NCI-H128 (cell line): ENCODE measurements around the gene GPR50.

Source experiments
- DNase-seq: peaks from one replicate; lab custom pipeline; 2025; ENCODE audit not compliant: unreplicated experiment; lab: John Stamatoyannopoulos, UW

The GPR50 gene

DNA sequence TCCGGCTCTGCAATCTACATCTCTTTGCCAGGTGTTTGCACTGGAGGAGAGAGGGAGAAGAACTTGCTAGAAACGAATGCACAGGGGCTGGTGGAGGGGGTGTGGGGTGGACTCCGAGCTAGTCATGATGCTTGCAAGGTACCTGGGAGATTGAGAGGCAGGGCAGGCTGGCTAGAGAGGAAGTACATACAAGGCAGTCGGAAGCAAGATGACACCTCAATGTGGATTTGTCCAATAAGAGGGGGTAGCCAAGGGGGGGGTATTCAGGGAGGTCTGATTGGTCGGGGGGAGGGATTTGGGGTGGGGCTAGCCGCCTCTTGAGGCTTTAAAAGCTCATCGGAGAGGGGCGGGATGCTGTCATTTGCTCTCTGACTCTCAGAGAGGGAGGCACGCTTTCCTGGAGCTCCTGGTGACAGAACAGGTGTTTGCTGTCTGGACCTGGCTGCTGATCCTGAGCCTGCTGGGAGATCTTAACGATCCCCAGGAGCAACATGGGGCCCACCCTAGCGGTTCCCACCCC lies at the start of gene GPR50:
Gene GPR50, plus strand, starts transcription at position 354 of the 520 bp plus-strand sequence. Its CDS starts 138 bp downstream, at position 492.
- DNase-seq, result no peak

DNA sequence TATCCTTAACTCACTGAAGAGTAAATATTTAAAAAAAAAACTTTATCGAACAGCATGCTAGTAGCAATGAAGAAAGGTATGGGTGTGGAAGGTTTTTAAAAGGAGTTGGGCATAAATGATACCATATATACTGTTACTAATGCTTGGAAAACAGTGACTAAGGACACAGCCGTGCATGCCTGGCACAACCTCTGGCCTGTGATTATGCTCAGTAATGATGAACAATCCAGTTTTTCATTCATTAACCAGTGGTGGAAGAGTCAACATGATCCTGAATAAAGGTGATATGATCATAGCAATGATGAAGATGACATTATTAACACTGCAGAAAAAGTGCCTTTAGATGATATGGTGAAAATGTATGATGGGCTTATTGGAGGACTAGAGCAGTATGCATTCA lies 43.9 kb upstream of the GPR50 start:
- no peak for DNase-seq

DNA sequence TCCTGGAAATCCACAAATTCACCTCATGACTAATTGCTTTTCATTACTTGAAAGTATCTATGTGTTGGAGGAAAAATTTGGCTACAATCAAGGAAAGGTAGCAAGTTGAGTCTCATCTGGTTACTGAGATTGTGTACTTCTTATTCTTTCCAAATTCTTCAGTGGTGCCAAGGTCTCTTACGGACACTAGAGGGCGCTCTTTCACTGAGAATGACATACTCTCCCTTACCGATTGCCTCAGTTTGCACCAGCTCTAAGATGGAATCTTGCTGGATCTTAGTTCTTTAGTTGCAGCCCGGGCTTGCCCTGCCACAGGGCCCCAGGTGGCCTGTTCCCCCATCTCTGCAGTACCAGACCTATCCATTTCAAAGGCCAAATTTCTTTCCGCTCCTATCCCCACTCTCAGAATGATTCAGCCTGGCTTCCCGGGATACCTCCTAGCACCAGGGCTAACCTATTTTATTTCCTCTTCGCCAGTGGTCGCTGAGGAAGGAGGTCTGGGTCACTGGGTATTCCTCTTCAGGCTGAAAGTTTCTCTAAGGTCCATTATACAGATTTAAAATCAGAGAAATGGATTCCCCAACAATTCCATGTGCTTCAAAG lies 24.6 kb upstream of the GPR50 start:
- peak; percentile 33 for DNase-seq

DNA sequence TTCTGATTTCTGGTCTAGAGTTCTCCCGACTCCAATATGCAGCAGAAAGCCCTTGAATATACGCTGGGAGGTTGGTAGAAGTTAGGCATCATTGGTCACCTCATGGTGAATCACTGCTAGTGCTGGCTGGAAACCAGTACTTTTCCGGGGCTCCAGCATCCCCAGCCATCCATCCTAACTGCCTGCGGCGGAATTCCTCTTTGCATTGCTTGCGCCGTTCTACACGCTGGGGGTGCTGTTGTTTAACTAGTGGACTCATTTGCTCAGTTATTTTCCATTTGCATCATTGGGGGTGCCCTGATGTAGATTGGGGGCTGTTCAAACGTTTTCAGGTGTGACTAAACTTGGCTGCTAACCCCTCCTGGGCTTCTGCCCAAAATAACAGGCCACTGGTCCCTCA lies 23.3 kb upstream of the GPR50 start:
- no peak for DNase-seq

DNA sequence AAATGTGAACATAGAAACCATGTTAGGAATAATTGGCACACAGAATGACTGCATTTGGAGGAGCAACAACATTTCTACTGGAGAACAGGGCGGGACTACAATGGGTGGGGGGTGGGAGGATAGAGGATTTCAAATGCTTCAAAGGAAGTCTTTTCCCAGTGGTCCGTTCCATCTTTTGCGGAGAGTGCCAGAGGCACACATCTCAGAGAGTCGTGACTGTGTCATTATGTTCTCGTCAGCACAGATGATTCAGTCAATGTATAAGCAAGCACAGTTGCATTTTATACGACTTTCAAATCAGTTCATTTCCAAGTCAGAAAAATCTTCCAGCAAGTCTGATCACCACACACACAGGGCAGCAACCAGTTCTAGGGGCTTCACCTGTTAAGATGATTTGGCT lies 22.7 kb upstream of the GPR50 start:
- DNase-seq, result no peak

DNA sequence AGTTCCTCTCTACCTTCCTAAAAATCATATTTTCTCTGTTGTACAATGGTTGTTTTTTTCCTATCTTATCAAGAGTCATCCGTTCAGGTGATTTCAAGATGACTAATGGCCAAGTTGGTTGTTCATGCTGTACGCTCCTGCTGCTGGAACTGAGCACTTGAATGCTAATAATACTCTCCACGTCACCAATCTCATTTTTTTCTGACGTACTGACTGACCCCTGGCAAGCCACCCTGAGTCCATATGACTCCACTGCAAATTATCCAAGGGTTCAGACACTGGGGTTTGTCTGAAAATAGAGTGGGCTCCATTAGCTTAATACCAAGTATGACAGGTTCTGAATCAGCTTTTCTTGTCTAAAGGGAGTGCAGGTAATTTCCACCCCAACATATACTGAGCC lies 21.1 kb upstream of the GPR50 start:
- no peak for DNase-seq

DNA sequence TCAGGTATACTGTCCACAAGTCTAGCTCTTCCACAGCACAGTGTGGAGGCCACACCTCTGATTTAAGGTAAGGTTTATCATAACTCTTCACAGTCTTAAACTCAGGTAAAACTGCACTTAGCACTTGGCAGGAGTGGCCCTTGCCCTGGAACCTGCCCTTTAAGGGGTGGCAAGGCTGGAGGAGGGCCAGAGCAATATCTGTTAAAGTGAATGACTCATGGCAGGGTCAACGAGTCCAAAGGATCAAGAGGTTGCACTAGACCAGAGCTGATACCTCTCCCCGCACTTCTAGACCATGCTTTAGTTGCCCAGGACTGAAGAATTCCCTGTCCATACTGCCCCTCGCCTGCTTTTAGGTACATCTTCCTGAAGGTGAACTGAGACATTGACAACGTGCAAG lies 14.7 kb upstream of the GPR50 start:
- DNase-seq, result no peak

DNA sequence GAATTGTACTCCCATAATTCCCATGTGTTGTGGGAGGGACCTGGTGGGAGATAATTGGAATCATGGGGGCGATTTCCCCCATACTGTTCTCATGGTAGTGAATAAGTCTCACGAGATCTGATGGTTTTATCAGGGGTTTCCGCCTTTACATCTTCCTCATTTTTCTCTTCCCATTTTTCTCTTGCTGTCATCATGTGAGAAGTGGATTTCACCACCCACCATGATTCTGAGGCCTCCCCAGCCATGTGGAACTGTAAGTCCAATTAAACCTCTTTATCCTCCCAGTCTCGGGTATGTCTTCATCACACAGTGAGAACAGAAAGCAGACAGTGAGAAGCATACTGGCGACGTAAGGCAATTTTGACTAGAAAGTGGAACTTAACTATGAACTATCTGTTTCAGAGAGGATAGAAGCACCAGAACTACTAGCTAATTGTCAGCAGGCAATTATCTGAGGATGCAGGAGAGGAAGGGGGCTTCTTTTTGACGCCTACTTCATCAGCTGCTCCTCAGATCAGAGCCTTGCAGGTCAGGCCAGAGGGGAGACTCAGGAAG lies 8.5 kb upstream of the GPR50 start:
- no peak for DNase-seq

DNA sequence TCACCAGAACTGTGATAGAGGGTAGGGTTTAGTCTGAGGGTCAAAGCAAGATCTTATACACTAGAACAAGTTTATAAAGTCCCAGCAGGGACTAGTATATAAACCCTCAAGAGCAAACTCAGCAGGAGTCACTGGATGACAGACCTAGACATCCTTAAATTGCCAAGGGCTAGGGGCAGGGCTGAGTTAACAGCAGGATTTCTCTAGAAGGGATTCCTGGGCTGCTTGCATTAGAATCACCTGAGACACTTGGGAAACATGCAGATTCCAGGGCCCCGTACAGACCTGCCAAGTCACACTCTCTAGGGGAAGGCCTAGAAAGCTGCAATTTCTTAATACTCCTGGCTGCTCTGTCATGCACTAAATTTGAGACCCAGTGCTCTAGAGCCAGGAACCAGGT lies 6.6 kb upstream of the GPR50 start:
- DNase-seq, result no peak

DNA sequence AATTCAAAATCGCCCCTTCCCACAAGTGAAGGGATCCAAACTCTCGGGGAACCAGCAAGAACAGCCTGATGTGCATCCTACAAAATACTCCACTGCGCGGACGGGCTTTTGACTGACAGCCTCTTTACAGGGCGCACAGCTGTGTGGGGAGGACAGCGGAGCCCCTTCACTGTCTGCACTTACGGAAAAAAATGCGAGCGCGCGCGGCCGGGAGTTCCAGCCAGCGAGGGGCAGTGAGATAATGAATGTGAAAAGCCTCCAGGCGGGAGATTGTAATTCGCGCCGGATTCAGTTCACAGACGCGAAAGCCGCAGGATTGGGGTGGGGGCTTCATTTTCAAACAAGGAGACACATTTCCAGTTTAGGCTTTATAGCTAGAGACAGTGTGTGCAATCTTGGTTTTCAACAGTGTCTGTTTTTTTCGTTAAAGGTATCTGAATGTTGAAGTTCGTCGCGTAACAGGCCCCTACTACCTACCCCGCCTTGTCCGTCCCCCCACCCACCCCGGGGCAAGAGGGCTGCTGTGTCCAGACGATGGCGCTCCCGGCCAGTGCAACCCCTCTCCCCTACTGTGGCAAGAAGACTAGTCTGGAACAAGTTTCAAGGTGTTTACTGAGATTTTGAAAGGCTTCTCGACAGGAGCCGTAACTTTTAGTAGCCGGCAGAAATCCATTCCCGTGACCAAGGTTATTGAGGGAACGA lies 1.7 kb upstream of the GPR50 start:
- no peak for DNase-seq

DNA sequence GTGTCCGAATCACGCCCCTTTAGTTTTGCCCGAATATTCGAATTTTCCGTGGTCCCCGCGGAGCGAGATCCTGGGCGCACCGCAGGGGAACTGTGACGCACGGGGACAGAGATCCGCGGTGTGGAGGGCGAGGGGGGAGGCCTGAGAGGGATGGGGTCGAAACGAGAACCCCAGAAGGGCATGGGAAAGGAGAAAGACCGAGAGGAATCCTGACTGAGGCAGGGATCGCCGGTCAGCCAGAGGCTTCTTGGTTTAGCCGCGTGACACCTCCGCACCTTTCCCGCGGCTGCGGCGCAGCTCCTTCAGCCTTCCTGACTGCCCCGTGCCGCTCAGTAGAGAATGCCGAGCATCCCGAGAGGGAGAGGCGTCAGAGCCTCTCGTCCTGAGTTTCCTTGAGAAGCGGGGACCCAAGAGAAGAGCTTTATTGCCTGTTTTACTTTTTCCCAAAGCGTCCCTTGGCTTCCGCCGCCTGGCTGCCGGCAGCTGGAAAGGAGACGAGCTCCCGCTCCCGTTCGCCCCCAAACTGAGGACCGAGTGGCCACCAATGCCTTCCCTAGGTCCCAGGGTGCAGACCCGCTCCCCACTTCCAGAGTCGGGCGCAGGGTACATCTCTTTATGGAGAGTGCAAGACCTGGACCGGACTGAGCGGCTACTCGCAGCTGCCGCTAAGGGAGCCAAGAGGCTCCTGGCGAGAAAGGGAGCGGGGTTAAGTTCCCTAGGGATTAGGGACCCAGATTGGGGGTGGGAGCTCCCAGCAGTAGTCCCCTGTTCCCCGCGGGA lies 911 bp upstream of the GPR50 start:
- DNase-seq, result no peak

DNA sequence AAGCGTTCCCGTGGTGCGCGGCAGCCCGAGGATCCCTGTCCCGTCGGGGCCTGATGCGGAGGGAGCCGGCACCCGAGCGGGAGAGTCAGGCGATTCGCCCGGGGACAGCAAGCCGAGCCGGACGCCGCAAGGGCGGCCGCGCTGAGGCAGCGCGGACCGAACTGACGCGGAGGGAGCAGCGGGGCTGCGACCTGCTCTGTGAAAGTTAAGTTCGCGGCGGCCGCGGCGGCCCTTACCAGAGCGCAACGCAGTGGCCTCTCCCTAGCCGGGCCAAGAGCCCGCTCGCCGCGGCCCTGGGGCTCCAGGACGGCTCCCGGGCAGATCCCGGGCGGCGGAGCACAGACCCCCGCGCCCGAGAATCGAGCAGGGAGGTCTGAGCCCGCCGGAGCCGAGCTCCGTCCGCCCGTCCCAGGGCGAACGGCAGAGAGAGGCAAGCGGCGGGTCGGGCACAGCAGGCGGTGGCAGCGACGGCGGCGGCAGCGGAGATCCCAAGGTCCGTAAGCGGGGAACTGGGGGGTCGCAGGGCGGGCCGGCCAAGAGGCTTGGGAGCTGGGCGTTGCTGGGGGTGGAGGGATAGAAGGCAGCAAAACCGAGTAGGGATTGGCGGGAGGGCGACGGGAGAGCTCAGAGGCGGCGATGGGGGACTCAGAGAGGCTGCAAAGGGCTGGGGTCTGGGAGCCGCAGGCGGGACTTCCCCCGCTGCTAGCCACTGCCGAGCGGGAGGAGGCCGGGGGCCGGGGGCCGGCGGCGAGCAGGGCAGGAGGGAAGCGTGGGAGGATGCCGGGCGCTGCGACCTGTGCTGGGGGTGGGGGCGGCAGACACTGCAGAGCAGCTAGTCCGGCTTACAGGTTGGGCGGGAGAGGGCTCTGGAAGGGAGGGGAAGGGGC lies 1.0 kb downstream of the GPR50 start:
- no peak for DNase-seq

DNA sequence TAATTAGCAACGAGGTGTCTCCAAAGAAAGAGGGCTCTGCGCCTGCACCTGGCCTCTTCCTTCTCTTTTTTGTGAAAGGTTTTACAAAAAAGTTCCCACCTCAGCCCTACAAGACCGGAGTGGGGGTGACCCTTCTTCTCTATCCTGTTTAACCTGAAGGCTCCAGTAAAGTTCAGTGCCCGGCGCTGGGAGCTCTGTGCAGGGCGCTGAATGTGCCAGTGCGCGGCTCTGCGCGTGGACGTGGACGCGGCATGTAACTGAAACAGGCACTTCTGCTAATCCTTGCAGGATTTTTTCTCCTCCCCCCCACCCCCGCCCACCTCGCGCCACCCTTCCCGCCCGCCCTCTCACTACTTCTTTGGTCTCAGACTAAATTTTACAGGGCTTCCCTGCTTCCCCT lies 2.4 kb downstream of the GPR50 start:
- no peak for DNase-seq

DNA sequence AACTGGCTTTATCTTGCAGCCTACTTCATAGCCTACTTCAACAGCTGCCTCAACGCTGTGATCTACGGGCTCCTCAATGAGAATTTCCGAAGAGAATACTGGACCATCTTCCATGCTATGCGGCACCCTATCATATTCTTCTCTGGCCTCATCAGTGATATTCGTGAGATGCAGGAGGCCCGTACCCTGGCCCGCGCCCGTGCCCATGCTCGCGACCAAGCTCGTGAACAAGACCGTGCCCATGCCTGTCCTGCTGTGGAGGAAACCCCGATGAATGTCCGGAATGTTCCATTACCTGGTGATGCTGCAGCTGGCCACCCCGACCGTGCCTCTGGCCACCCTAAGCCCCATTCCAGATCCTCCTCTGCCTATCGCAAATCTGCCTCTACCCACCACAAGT lies 4.0 kb downstream of the GPR50 start:
- no peak for DNase-seq

DNA sequence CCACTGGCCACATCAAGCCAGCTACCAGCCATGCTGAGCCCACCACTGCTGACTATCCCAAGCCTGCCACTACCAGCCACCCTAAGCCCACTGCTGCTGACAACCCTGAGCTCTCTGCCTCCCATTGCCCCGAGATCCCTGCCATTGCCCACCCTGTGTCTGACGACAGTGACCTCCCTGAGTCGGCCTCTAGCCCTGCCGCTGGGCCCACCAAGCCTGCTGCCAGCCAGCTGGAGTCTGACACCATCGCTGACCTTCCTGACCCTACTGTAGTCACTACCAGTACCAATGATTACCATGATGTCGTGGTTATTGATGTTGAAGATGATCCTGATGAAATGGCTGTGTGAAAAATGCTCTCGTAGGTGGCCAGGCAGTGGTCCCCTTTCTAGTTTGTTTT lies 4.7 kb downstream of the GPR50 start:
- no peak for DNase-seq

DNA sequence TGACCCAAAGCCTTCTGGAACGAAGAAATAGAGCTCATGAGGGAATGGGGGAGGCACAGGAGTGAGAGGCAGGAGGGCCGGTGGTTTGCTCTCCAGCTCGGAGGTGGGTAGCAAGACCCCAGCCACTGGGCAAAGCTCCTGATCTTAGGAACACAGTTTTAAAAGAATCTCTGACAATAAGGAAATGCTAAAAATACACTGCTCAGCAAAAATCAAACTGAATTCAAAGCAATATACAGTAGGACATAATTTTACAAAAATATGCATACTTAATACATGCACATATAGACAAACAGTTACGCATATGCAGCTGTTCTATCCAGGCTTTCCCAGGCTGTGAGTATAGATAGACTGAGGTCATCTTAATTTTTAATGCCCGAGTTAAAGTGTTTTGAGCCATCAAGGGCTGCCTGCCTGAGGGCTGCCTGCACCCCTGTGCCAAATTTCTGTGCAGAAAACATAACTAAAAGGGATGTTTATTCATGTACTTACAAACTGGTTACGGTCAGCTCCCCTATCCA lies 6.9 kb downstream of the GPR50 start:
- no peak for DNase-seq

DNA sequence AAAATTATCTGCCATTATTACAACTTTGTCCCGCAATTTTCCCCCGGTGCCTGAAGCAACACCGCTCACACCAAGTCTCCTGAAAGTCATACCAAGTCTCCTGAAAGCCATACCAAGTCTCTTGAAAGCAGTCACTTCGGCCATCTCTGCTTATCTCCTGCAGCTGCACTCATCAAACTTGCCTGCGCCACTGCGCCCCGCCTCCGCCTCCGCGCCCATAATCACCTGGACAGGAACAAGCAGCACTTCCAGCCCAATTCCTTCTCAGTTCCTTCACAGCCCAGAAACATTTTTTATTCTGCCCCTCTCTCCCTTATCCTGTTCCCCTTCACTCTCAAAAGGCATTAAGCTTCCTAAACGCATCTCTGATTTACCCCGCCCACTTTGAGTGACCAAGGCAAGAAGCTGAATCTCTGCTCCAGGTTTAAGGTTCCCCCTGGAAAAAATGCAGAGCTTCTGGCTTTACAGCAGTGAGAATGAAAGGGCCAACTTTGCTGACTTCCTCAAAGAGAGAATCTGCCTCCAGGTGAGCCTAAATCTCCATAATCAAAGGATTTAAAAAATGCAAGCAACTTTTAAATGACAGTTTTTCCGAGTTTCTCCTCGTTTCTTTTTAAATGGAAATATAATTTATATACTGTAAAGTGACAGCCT lies 7.7 kb downstream of the GPR50 start:
- DNase-seq, result no peak

DNA sequence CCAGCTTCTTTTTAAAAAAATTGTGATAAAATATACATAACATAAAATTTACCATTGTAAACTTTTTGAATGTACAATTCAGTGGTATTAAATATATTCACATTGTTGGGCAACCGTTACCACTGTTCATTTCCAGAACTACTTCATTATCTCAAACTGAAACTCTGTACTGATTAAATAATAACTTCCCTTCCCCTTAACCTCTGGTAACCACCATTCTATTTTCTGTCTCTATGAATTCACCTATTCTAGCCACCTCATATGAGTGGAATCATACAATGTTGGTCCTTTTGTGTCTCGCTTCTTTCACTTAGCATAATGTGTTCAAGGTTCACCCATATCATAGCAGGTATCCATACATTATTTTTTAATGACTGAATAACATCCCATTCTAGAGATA lies 8.3 kb downstream of the GPR50 start:
- no peak for DNase-seq

DNA sequence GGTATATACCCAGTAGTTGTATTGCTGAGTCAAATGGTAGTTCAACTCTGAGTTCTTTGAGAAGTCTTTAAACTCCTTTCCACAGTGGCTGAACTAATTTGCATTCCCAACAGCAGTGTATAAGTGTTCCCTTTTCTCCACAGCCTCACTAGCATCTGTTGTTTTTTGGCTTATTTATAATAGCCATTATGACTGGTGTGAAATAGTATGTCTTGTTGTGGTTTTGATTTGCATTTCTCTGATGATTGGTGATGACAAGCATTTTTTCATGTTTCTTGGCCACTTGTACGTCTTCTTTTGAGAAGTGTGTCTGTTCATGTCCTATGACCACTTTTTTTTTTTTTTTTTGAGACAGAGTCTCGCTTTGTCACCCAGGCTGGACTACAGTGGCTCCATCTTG lies 30.5 kb downstream of the GPR50 start:
- DNase-seq, result no peak

DNA sequence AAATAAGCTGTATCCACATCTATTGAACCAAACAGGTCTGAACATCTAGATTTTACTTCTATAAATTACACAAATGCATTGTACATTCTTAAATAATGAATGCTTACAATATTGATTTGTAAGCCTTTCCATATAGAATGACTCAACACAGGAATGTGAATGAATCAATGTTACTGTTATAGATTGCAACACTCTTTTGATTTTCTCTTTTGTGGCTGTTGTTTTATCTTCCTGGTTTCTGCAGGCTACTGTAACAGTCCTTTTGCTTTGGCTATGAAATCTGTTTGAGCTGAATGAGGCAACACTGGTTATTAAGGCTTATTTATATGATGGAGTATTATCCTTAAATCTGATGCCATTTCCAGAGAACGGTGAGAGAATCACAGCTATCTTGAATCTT lies 49.5 kb downstream of the GPR50 start:
- no peak for DNase-seq
